ENCODE measurements around the gene NOS1. TPM values are rescaled to one million over a fixed set of nuclear protein-coding genes. Genes with fewer than 3 reads are reported as not detected.

Gene NOS1
- polyA plus RNA-seq, 1 donor from 2014 or later, result not detected

GRCh38 chr12:117316336-117316735 lies 45.1 kb downstream of the NOS1 start:
- Histone ChIP-seq H3F3A (ENCODE audit: insufficient read depth, low read length, poor library complexity, severe bottlenecking) (no peaks in the 10 kb centered on the region), H3K9me2 (ENCODE audit: insufficient read depth, low read length) (no peaks in the 10 kb centered on the region), H3K27me3 (ENCODE audit: insufficient read depth, low read depth, low read length) (no peaks in the 10 kb centered on the region), H4K20me1 (ENCODE audit: insufficient read depth) (no peaks in the 10 kb centered on the region), H3K4me3 (ENCODE audit: low read length) (no peak overlapping the region), H3K79me2 (replicated peaks; ENCODE audit: insufficient read depth, low read length) (no peaks in the 10 kb centered on the region), H3K4me2 (ENCODE audit: low read length) (no peak overlapping the region), H2AFZ (ENCODE audit: low read depth, low read length) (no peak overlapping the region), H3K27ac (ENCODE audit: low read length) (no peak overlapping the region), H3K9me3 (ENCODE audit: low read length) (peaks cover 2% of the 10 kb centered on the region), H3K36me3 (ENCODE audit: insufficient read depth, low read length) (no peaks in the 10 kb centered on the region), H3K9ac (ENCODE audit: low read length) (no peak overlapping the region)
- TF ChIP-seq REST (IDR thresholded peaks at IDR 0.05; ENCODE audit: borderline replicate concordance) (no peak), RAD21 (conservative IDR thresholded peaks at IDR 0.05) (no peak), EZH2 (IDR thresholded peaks at IDR 0.05; ENCODE audit: borderline replicate concordance, insufficient read depth, low read length, poor library complexity, severe bottlenecking) (no peak), POLR2AphosphoS5 (IDR thresholded peaks at IDR 0.05) (no peak), SMC3 (conservative IDR thresholded peaks at IDR 0.05; ENCODE audit: poor library complexity) (no peak), CTCF (IDR thresholded peaks at IDR 0.05; ENCODE audit: poor library complexity, severe bottlenecking) (no peak), TAF1 (IDR thresholded peaks at IDR 0.05; ENCODE audit: low read depth) (no peak), EP300 (conservative IDR thresholded peaks at IDR 0.05; ENCODE audit: poor library complexity, severe bottlenecking) (no peak), MXI1 (conservative IDR thresholded peaks at IDR 0.05; ENCODE audit: poor library complexity, severe bottlenecking) (no peak)

GRCh38 chr12:117313926-117314325 lies 47.5 kb downstream of the NOS1 start:
- TF ChIP-seq TAF1 (IDR thresholded peaks at IDR 0.05; ENCODE audit: low read depth), result no peak
- no peak for TF ChIP-seq POLR2AphosphoS5 (IDR thresholded peaks at IDR 0.05)
- TF ChIP-seq EZH2 (IDR thresholded peaks at IDR 0.05; ENCODE audit: borderline replicate concordance, insufficient read depth, low read length, poor library complexity, severe bottlenecking), result no peak
- no peak for TF ChIP-seq REST (IDR thresholded peaks at IDR 0.05; ENCODE audit: borderline replicate concordance)
- TF ChIP-seq RAD21 (conservative IDR thresholded peaks at IDR 0.05), result no peak
- TF ChIP-seq CTCF (IDR thresholded peaks at IDR 0.05; ENCODE audit: poor library complexity, severe bottlenecking), result no peak
- TF ChIP-seq MXI1 (conservative IDR thresholded peaks at IDR 0.05; ENCODE audit: poor library complexity, severe bottlenecking), result no peak
- no peak for TF ChIP-seq SMC3 (conservative IDR thresholded peaks at IDR 0.05; ENCODE audit: poor library complexity)
- no peak for TF ChIP-seq EP300 (conservative IDR thresholded peaks at IDR 0.05; ENCODE audit: poor library complexity, severe bottlenecking)
- peaks cover 2% of the 10 kb centered on the region for H3K9me3 ChIP-seq (ENCODE audit: low read length)
- no peaks in the 10 kb centered on the region for H3K36me3 ChIP-seq (ENCODE audit: insufficient read depth, low read length)
- H3K27ac ChIP-seq (ENCODE audit: low read length), result no peak overlapping the region
- H3K9ac ChIP-seq (ENCODE audit: low read length), result no peak overlapping the region
- H2AFZ ChIP-seq (ENCODE audit: low read depth, low read length), result no peak overlapping the region
- H4K20me1 ChIP-seq (ENCODE audit: insufficient read depth), result no peaks in the 10 kb centered on the region
- H3K4me3 ChIP-seq (ENCODE audit: low read length), result no peak overlapping the region
- H3K79me2 ChIP-seq (replicated peaks; ENCODE audit: insufficient read depth, low read length), result no peaks in the 10 kb centered on the region
- H3K4me2 ChIP-seq (ENCODE audit: low read length), result no peak overlapping the region
- H3K9me2 ChIP-seq (ENCODE audit: insufficient read depth, low read length), result no peaks in the 10 kb centered on the region
- H3F3A ChIP-seq (ENCODE audit: insufficient read depth, low read length, poor library complexity, severe bottlenecking), result no peaks in the 10 kb centered on the region
- no peaks in the 10 kb centered on the region for H3K27me3 ChIP-seq (ENCODE audit: insufficient read depth, low read depth, low read length)
